NCI-H2081 treated with DMSO at 0.1 percent for 48 hours (cell line): ENCODE measurements around the gene KRTAP5-2.

Experiments
- DNase-seq: peaks from one replicate; lab custom pipeline; 2025; lab: John Stamatoyannopoulos, UW

KRTAP5-2 gene

DNA sequence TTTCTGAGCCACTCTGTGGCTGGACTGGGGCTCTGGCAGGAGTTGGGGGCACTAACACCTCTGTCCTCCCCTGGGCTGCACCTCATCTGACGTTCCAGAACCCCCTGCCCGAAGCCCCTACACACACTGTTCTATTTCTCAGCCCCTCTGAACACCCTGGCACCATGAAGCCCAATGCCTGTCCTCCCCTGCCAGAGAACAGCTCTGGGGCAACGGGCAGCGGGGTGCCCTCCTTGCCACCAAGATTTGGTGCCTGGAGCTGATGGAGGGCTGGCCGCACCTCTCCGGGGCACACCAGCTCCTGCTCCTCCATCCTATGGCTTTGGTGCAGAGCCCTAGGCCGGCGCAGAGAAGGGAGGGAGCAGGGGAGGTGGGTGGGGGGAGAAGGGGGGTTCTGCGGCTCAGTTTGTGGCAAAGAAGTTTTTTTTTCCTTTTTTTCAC, 42.4 kb downstream of the KRTAP5-2 start:
- DNase-seq = no peak

DNA sequence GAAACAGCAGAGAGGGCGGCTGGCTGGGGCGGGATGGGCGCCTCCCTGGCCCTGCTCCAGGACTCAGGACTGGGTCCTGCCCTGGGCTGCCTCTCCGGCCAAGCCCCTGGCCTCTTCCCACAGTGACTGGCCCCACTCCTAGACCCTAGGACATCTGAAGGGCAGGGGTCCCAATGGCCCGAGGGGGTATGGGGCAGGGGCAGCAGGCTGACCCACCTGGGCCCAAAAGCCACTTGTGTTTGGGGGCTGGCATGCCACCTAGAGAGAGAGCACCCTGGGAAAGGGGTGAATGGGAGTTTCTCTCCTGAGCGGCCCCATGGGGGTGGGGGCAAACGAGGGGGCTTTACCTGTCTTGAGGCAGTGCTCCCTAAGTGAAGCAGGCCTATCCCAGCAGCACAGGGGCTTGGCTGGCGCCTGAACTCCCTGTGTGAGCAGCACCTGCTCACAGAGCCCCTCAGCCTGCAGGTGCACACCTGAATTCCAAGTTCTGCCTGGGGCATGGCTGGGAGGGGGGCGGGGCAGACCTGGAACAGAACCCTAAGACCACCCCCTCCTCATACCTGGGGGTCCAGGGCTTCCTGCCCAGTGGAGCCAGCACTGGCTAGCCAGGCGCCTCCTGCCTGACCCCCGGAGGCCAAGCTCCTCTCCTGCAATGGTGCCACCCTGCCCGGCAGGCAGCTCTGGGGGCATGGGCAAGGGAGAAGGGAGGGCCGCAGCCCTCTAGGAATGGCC, 42.9 kb downstream of the KRTAP5-2 start:
- no peak for DNase-seq

DNA sequence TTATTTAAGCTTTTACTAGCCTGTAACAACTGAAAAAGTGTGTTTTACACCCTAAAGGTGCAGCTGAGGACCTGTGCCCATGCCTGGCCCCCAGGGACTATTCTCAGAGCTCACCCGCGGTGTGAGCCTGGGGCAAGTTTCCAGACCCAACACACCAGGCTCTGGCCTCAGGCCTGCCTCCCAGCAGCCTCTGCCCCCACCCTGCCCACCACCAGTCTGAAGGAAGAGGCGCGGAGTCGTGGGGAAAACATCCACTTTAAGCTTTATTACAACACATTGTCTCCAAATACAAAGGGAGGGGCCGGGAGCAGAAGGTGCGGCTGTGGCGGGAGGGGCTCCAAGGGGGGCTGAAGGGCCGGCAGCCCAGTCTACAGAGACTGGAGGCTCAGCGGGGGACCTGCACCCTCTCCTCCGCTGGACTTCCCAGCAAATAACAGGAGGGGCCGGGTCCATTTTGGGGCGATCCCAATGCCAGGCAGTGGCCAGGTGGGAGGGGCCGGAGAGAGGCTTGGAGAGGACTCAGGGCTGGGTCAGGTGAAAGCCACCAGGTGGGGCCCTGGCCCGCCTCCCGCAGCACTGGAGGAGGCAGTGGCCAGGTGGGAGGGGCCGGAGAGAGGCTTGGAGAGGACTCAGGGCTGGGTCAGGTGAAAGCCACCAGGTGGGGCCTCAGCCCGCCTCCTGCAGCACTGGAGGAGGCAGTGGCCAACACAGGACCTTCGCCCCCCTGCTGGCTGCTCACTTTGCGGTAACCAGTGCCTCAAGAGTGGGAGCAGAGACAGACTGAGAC, 44.1 kb downstream of the KRTAP5-2 start:
- no peak for DNase-seq

DNA sequence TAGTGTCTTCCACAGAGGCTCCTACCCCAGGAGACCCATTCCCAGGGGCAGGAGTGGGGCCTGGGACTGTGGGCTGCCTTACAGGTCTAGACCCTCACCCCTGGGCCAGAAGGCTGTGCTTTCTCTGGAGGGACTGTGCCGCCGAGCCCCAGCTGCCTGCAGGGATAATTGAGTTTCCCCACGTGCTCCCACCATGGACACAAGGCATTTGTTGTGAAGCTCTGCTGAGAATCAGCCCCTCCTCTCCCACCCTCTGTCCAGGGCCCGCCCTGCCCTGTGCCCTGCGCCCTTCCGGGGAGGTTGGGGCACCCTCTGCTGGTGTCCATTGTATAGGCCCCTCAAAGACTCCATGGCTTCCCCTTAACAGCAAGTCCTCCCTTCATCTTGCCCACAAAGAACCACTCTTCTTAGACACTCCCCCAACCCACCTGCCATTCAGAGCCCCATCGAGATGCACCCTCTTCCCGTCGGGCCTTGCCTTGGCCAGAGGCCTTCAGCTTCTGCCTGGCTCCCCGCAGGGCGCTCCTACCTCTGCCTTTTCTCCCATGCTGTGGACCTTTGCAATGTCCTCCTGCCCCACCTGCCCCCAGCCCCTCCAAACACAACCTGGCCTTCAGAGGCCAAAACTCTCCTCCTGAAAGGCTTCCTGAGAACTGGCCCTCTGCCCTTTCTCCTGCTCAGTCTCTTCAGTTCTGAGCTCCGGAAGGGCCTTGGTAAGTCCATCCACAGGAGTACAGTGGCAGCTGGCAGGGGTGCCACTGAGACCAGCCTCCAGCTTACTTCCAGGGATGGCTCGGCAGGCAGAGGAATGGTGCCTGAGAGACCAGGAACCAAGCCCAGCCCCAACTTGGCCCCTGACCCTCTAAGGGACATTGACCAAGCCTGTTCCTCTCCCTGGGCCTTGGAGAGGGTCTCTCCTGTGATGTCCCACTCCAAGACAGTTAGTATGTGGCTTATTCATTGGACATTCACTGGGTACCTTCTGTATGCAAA, 48.5 kb downstream of the KRTAP5-2 start:
- DNase-seq = no peak

DNA sequence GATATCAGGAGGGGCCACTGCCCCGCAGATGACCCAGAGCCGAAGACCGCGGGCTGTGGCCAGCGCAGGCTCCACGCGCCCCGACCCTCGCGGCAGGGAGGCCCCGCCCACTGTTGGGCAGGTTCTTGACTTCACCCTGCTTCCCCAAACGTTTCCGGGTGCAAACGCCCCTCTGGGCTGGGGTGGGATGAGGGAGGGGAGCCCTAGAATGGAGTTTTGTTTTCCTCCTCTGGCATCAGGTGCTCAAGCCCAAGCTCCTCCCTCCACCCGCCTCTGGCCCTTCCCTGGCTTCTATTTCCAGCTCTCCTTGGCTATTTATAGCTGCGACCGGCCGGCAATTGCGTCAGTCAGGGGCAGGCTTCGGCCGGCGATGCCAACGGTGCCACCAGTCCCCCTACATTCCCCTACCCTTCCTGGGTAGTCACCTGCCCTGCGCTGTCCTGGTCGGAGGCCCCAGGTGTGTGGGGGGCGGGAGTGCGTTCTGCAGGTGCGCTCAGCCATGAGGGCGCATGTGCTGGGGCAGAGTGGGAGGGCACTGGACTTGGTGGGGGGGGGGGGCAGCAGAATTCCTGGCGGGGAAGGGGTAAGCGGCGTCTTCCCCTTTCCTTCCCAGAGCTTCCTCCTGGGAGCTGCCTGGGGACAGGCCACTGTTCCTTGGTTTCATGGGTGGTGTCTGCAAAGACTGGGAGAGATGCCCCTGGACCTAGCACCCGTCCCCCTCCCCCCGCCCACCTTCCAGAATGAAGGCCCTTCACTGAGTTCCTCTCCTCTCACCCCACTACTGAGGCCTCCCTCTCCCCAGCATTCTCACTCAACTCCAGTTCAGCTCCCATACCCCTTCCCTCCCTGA, 49.6 kb downstream of the KRTAP5-2 start:
- DNase-seq = no peak

DNA sequence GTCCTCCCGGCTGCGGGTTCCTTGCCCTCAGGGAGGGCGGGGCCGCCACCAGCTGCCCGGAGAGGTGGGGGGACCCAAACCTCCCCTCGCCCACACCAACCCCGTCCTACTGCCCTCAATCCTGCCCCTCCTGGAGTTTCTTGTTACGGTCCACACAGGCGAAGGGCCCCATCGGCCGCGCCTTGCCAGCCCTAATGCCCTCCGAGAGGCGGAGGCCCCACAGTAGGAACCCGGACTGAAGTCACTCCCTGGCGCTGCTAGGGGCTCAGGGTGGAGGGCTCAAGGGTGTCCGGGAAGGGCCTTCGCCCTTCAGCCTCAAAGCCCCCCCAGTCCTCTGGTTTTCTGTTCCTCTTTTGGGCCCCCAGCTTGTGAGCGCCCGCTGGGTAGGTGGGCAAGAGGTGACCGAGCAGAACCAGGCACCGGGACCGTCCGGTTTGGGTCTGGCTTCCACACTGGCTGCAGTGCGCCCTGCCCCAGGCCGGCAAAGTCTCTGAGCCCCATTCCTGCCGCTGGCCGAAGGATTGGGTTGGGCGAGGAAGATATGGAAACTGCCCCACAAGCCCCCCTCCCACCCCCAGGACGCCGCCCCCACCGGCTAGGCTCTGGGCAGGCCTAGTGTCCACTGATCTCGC, 50.5 kb downstream of the KRTAP5-2 start:
- DNase-seq = no peak
